Amygdala (tissue), 56 donors: Measurements from ENCODE around the gene KIAA0232.

Experiments
- DNase-seq, 56 donors: peaks; one replicate each; lab custom pipeline; 2025; lab: John Stamatoyannopoulos, UW

The KIAA0232 gene

GRCh38 chr4:6782147-6782845 is at the start of gene KIAA0232:
Gene KIAA0232 (plus strand): TSS chr4:6782727. CDS start chr4:6824454, 41,727 bp downstream.
- DNase-seq, result peak in 54 of 56 donors; percentile 56 to 95 (median 82)

GRCh38 chr4:6733358-6734164 is 49.0 kb upstream of the KIAA0232 start:
- no peak for DNase-seq

- no peak for DNase-seq
Observed at GRCh38 chr4:6734165-6734786, 48.3 kb upstream of the KIAA0232 start.

- DNase-seq, result no peak
Observed at GRCh38 chr4:6739920-6740319, 42.6 kb upstream of the KIAA0232 start.

GRCh38 chr4:6740347-6740746 is 42.2 kb upstream of the KIAA0232 start:
- no peak for DNase-seq

GRCh38 chr4:6742507-6742906 is 40.0 kb upstream of the KIAA0232 start:
- DNase-seq, result no peak

- DNase-seq, result no peak
Observed at GRCh38 chr4:6742989-6743388, 39.5 kb upstream of the KIAA0232 start.

GRCh38 chr4:6746721-6747293 is 35.7 kb upstream of the KIAA0232 start:
- no peak for DNase-seq

GRCh38 chr4:6747294-6748051 is 35.1 kb upstream of the KIAA0232 start:
- DNase-seq, result no peak

- no peak for DNase-seq
Observed at GRCh38 chr4:6748286-6748685, 34.2 kb upstream of the KIAA0232 start.

GRCh38 chr4:6749340-6750171 is 33.0 kb upstream of the KIAA0232 start:
- DNase-seq, result no peak

- DNase-seq, result no peak
Observed at GRCh38 chr4:6750286-6751221, 32.0 kb upstream of the KIAA0232 start.

- no peak for DNase-seq
Observed at GRCh38 chr4:6751611-6752485, 30.7 kb upstream of the KIAA0232 start.

GRCh38 chr4:6752486-6752829 is 30.1 kb upstream of the KIAA0232 start:
- DNase-seq, result no peak

GRCh38 chr4:6753103-6753560 is 29.4 kb upstream of the KIAA0232 start:
- DNase-seq, result peak in 7 of 56 donors; percentile 24 to 48 (median 33)

- DNase-seq, result no peak
Observed at GRCh38 chr4:6753891-6754290, 28.6 kb upstream of the KIAA0232 start.

GRCh38 chr4:6754481-6755087 is 27.9 kb upstream of the KIAA0232 start:
- DNase-seq, result no peak
